Neural cell (in vitro differentiated cells): ENCODE results near the gene SLC47A1.

ENCODE experiments used
- EP300 ChIP-seq: fragments of 450-650 bp; conservative IDR thresholded peaks from 2 replicates; pipeline ENCODE4 v1.6.1; 2014; ENCODE audit warnings: antibody characterized with exemption, mild to moderate bottlenecking, moderate library complexity; ENCODE audit not compliant: poor library complexity, severe bottlenecking
- EZH2 ChIP-seq: fragments of 200-600, 300-800 bp; shearing (Covaris generic), sonication (generic); IDR thresholded peaks from 2 replicates; pipeline ENCODE4 v1.6.1; 2014; ENCODE audit warnings: antibody characterized with exemption, low read length, borderline replicate concordance, mild to moderate bottlenecking; ENCODE audit not compliant: insufficient read depth, poor library complexity, severe bottlenecking
- TF ChIP-seq, protein P1 (sequence below): fragments of 450-650 bp; IDR thresholded peaks from 2 replicates; pipeline ENCODE4 v1.5.1; 2014; ENCODE audit warnings: antibody characterized with exemption, mild to moderate bottlenecking, moderate library complexity; ENCODE audit not compliant: poor library complexity, severe bottlenecking

DNA sequence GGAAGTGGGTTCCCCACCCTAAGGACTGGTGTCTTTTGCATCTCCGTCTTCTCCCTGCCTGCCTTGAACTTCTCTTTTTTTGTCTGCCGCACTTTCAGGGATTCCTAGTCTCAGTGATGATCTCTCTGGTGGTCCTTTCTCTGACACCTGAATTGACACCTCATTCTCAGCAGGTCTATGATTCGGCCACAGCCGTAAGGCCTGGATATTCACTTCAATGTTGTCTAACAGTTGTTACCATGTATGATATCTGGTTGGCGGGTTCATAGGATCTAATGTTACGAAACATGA, 25.1 kb upstream of the SLC47A1 start:
- TF ChIP-seq EZH2, result no peak
- TF ChIP-seq, protein P1, sequence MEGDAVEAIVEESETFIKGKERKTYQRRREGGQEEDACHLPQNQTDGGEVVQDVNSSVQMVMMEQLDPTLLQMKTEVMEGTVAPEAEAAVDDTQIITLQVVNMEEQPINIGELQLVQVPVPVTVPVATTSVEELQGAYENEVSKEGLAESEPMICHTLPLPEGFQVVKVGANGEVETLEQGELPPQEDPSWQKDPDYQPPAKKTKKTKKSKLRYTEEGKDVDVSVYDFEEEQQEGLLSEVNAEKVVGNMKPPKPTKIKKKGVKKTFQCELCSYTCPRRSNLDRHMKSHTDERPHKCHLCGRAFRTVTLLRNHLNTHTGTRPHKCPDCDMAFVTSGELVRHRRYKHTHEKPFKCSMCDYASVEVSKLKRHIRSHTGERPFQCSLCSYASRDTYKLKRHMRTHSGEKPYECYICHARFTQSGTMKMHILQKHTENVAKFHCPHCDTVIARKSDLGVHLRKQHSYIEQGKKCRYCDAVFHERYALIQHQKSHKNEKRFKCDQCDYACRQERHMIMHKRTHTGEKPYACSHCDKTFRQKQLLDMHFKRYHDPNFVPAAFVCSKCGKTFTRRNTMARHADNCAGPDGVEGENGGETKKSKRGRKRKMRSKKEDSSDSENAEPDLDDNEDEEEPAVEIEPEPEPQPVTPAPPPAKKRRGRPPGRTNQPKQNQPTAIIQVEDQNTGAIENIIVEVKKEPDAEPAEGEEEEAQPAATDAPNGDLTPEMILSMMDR, result no peak
- TF ChIP-seq EP300, result no peak
